Kasumi-1 (cell line): ENCODE results near the gene CD44.

Experiments
- DNase-seq, 2 experiments: peaks; one replicate each; lab custom pipeline; 2025; lab: John Stamatoyannopoulos, UW

Gene CD44

DNA sequence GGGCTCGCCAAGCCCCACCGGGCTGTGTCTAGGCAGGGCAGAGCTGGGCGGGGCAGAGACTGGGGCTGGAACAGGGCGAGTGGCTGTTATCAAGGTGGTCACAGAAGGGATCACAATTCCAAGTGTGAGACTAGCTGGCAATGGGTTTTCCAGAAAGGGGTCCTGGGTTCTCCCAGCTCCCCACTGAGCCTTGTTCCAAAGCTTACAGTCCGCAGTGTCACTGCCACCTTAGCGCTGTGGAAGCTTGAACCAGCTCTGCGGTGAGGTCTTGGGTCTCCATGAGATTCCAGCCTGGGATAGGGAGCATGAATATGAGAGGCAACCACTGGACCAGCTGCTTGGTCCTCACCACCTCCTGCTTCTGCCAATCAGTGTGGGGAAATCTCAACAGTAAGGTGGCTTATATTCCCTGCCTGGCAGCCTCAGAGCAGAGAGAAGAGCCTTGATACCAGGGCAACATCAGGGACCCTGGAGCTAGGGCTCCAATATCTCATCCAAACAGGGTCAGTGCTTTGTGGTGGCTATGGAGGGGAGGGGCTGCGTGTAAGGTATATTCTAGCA lies 831 bp downstream of the CD44 start:
- DNase-seq = peak in 1 of 2 experiments; percentile 6

GRCh38 chr11:35141071-35141470 lies 2.1 kb downstream of the CD44 start:
- DNase-seq = no peak

DNA sequence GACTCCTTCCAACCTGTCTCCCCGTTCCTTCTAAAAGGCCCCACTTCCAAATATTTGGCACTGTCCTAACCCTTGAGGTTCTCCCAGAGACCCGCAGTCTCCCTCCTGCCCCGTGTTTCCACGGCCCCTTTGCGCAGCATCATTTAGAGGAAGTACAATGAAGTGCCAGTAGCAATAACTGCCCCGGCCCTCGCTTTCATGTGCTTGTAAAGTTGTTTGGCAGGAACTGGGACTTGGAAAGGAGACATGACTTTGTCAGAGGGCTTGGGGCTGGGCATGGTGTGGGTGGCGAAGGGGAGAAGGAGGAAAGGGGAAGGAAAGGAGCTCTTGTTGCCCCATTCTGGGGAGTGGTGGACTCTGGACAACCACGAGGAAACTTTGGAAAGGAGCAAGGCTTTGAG lies 2.6 kb downstream of the CD44 start:
- peak; percentile 86 to 87 for DNase-seq

- DNase-seq = no peak
Observed at GRCh38 chr11:35142481-35143075, 3.6 kb downstream of the CD44 start.

DNA sequence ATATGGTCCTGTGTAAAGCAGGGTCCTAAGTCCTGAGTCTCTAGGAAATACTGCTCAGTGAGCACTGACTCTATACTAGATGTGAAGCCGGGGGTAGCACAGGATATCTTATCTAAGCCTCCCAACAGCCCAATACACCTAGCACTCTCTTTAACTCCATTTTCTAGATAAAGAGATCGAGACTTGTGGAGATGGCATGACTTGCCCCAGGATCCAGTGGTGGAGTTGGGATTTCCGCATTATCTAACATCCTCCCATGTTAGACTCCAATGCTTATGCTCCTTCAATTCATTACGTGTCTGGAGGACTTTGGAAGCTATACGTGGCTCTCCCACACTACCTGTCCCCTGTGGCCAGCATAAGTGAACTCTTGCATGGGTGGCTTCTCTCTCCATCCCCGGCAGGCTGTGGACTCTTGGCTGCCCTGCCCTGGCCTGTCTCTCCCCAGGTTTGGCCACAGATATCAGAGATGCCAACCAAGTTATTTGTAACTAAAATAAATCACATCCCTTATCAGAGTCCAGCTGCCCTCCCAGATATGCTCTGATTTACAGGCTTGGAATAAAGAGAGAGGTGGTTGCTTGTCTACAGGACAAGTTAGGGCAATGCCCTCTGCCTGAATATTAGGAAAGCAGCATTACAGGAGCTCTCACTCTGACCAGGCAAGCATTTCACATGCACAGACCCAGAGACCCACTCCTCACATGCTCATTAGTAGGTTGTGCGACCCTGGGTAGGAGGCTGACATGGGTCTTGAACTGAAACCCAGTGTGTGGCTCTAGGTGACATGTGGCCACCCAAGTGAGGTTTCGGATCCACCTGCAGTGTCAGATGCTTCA lies 4.5 kb downstream of the CD44 start:
- no peak for DNase-seq

DNA sequence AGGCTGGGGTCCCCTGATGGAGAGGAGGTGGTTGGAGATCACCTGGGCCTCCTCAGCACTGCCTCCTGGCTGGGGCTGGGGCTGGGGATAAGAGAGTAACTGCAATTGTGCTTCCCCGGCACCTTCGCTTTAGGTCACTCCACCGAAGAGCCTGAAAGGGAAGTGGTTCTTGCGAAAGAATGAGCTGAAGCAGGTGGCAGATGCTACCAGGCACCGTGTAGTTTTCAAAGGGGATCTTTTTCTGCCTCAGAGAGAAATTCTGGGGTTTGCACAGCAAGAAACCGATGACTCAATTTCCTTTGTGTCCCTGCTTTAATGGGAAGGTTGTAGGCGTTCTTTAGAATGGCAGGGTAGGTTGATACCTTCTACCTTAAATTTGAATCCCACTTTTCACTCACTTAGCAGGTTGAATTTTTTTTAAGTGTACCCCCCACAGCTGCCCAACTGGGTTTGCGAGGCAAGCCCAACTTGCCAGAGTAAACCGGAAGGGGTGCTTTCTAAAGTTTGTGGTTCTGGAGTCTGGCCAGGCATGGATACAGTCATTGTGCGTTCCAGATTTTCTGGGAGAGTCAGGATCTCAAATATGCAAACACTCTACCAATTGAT lies 5.3 kb downstream of the CD44 start:
- peak; percentile 62 to 73 for DNase-seq

DNA sequence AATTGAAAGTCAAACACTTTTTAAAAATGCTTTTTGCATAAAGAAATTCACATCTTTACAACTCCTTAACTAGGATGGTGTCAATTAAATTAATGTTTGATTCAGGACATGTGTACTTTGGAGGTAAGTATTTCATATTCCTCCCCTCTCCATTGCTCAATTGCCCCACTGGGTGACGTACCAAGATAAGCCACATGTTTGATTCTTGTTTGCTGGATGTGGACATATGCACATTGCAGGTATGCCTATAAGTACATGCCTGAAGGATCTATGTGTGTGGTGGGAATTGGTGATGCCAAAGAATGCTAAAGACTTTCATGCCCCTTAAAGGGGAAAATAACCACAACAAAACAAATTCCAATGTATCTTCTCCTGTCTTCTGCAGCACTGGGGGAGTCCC lies 5.8 kb downstream of the CD44 start:
- DNase-seq = no peak

- no peak for DNase-seq
Observed at GRCh38 chr11:35145271-35145670, 6.3 kb downstream of the CD44 start.

- DNase-seq = no peak
Observed at GRCh38 chr11:35146074-35146521, 7.1 kb downstream of the CD44 start.

DNA sequence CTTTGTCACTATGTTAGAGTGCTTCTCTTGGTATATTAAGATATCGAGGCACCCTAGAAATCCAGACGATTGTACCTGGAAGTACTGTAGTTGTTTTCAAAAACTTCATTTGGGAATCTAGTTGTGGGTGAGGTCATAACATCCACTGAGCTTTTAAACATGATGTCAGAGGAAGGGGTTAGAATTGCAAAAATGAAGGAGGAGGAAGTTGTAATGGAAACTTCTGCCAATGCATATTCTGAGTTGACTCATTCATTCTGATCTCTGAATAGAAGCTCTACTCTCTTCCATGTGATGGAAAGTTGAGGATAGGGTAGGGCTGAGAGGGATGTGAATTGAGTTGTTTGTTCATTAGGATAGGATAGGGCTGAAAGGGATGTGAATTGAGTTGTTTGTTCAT lies 7.7 kb downstream of the CD44 start:
- DNase-seq = peak in 1 of 2 experiments; percentile 8

- DNase-seq = no peak
Observed at GRCh38 chr11:35147235-35147634, 8.3 kb downstream of the CD44 start.

DNA sequence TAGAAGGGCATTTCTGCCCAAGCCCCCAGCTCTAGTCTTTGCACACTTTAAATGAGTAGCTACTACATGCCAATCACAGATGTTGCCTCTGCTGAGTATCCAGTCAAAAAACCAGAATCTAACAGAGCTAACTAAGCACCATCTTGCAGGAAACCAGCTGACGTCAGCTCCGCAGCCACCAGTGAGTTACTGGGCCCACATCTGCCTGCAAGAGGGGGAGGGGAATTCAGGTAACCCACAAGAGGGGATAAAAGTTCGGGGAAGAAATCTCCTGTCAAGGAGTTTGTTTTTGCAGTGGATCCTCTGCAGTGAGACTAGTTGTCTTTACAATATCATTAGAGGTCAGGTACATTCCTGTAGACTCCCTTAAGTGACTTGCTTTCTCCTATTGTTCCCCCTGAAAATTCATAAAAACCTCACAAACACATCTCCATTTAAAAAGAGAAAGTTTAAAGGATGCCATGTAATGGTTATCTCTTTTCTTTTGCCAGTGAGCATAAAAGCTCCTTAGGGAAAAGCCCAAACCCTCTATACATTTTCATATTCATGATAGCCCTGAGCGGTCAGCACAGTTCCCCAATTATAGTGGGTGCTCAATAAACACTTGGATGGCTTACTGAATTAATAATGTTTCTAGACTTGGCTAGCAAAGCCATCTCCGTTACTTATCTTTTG lies 9.3 kb downstream of the CD44 start:
- DNase-seq = no peak

GRCh38 chr11:35150454-35150853 lies 11.5 kb downstream of the CD44 start:
- DNase-seq = no peak

- no peak for DNase-seq
Observed at GRCh38 chr11:35151241-35151640, 12.3 kb downstream of the CD44 start.

DNA sequence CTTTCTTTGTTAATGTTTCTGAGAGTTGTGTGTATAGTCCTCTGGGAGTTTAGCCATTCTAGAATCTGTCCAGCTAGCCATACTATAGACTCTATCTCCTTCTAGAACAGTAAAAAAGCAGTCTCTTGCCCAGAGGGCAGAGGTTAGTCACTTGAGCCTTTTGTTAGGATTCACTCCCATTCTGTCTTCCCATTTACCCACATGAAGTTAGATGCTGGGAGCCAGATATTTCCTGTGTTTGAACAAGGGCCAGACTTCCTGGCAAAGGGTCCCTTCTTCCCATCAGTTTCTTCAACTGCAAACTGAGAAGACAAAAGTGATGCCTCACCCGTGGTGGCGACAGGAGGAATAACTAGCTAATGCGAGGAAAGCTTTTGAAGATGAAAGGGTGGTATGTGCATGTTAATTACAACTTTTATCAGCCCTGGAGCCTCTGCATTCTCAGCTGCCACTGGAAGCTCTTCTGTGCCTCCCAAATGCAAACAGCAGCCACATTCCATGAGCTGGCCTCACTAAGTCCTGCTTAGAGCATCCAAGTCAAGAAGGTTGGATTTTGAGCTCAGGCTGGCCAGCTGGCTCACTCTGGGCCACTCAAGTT lies 12.8 kb downstream of the CD44 start:
- DNase-seq = no peak

DNA sequence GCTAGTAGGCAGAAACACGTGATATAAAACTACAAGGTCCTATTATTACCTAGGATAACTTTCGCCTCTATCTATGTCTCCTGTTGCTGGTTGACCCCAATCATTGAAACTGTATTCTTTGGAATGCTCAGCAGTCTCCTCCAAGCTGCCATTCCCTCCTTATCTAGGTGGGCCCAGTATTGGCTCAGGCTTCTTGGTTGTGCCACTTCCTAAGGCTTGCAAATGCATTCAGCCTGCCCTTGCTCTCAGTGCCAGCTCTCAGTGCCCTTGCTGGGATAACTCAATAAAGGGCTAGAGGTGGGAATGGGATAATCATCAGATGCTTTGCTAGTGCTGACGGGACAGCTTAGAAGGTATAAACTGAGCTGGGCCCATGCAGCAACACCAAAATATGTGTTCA lies 13.6 kb downstream of the CD44 start:
- no peak for DNase-seq

DNA sequence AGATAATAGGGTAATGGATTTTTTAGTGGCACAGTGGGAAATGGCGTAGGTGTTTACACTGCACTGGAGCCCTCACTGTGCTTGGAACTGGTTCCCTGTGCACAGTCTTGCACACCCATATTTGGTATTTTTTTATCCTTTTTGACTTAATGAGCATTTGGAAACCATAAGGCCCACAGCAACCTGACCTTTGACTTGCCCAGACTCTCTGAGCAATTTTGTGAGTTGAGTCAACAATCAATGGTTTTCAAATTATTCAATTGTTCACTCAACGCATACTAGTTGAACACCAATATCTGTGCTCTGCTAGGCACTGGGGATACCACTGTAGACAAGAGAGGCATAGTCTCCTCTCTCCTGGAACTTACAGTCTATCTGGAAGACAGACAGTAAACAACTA lies 14.3 kb downstream of the CD44 start:
- no peak for DNase-seq

DNA sequence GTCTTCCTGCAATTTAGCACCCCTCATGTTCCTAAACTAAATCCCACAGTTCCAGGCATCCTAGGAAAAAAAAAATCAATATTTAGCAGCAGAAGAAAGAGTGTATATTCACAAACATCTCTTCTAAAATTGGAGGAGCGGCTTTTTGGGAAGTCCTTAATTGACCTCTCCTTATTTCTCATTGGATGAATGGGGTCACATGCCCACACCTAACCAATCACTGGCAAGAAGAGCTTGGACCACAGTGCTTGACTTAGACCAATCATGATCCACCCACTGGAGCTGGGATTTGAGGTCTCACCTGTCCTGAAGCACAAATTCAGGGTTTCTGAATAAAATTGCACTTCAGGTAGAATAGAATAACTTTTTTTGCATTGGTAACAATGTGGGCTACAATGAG lies 16.0 kb downstream of the CD44 start:
- DNase-seq = no peak

DNA sequence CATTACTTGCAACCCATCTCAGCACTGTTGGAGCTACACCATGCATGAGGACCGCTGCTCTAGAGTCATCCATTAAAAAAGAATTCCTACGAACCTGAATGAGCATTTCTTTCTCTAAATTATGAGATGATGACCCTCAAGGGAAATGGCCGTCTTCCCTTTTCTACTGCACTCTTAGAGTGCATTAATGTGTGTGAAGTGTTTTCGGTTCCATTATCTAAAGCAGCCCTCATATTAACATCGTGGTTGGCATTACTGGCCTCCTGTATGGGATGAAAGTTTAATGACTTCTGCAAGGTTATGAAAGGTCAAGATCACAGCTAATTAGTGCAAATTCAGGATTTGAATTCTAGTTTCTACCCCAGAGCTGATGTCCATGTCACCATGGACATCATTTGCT lies 16.7 kb downstream of the CD44 start:
- DNase-seq = no peak

DNA sequence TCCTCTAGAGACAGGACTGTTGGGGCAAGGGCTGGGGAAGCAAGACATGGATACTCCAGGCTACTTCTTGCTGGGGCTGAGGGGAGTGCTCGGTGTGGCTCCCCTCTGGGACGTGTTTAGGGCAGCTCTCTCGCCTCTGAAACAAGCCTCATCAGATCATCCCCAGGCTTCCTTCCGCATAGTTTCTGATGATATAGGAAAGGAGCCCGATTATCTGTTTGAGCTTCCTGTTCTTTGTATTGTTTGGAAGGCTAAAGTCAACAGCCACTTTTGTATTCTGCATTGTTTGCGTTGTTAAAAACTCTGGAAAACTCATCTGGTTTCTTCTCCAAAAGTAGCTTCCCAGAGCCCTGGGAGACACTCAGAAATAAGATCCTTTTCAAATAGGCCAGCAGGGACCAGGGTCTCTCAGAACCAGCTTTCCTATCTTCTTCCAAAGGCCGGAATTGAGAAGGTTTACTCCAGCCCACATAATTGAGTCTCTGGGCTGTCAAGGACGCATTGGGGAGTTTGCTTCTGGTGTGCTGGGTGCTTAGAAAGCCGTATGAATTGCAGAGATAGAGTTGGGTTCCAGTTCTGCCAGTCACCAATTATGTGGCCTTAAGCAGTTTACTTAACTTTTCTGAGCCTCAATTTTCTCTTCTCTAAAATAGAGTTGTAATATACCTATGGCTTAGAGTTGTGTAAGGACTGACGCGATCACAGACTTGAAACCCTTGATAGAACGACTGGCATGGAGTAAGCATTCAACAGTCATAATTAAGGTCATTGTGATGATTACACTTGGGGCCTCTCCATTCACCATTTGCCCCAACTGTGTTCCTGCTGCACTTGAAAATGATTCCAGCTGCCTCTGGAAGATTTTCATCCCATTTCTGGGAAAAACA lies 19.1 kb downstream of the CD44 start:
- no peak for DNase-seq
